Fibroblast of mammary gland (primary cell): ENCODE results near the gene MAMDC4.
A peak's percentile ranks its signal among the peaks of the same experiment; 100 is the strongest.

Experiments
- DNase-seq: peaks from one replicate; pipeline ENCODE4 v3.0.0-alpha.2; 2010; ENCODE audit warnings: low read depth
- H3K4me3 ChIP-seq: 2 replicates; pipeline ENCODE4 v1.5.1; 2011; ENCODE audit warnings: low read depth, mild to moderate bottlenecking, low read length, moderate library complexity; ENCODE audit not compliant: control insufficient read depth
- CTCF ChIP-seq: conservative IDR thresholded peaks from 2 replicates; pipeline ENCODE4 v1.5.1; 2011; ENCODE audit warnings: low read depth, low read length, inconsistent platforms; ENCODE audit not compliant: control insufficient read depth, insufficient read depth

MAMDC4 gene

GRCh38 chr9:136885950-136886578 is 33.9 kb downstream of the MAMDC4 start, which contains the start of gene TRAF2:
Gene TRAF2, plus strand, starts transcription at chr9:136886516. Its CDS starts 12,225 bp downstream, at chr9:136898741.
- H3K4me3 ChIP-seq, result peak within 1 kb of the TSS; percentile 63
- TF ChIP-seq CTCF, result no peak
- peak; percentile 99 for DNase-seq

- H3K4me3 ChIP-seq, result peak overlapping the region; percentile 63
- no peak for TF ChIP-seq CTCF
Measured at GRCh38 chr9:136886610-136887597, 34.8 kb downstream of the MAMDC4 start.

GRCh38 chr9:136888454-136888853 is 36.3 kb downstream of the MAMDC4 start:
- no peak overlapping the region for H3K4me3 ChIP-seq
- DNase-seq, result no peak
- TF ChIP-seq CTCF, result no peak

More at GRCh38 chr9:136886610-136887597, 34.8 kb downstream of the MAMDC4 start:
- DNase-seq, result peak; percentile 19

GRCh38 chr9:136889858-136890257 is 37.7 kb downstream of the MAMDC4 start:
- TF ChIP-seq CTCF, result no peak
- no peak overlapping the region for H3K4me3 ChIP-seq
- DNase-seq, result no peak

- no peak for DNase-seq
- no peak for TF ChIP-seq CTCF
- no peak overlapping the region for H3K4me3 ChIP-seq
Measured at GRCh38 chr9:136890661-136891060, 38.5 kb downstream of the MAMDC4 start.

- no peak for TF ChIP-seq CTCF
- no peak overlapping the region for H3K4me3 ChIP-seq
- no peak for DNase-seq
Measured at GRCh38 chr9:136896027-136896426, 43.9 kb downstream of the MAMDC4 start.
